ENCODE results near the gene ZDHHC18.

Gene ZDHHC18

GRCh38 chr1:26855636-26856035 lies 29.1 kb downstream of the ZDHHC18 start:
- no peak overlapping the region for H3K27ac ChIP-seq
- no peak for TF ChIP-seq ZFX (IDR thresholded peaks at IDR 0.05; ENCODE audit: borderline replicate concordance)
- no peak for TF ChIP-seq CTCF (IDR thresholded peaks at IDR 0.05)

- no peak overlapping the region for H3K27ac ChIP-seq
- TF ChIP-seq CTCF (IDR thresholded peaks at IDR 0.05) (no peak), ZFX (IDR thresholded peaks at IDR 0.05; ENCODE audit: borderline replicate concordance) (no peak)
Observed at GRCh38 chr1:26856181-26856580, 29.7 kb downstream of the ZDHHC18 start.

GRCh38 chr1:26856604-26857469 lies 30.3 kb downstream of the ZDHHC18 start:
- H3K27ac ChIP-seq: no peak overlapping the region
- TF ChIP-seq ZFX (IDR thresholded peaks at IDR 0.05; ENCODE audit: borderline replicate concordance): no peak
- TF ChIP-seq CTCF (IDR thresholded peaks at IDR 0.05): no peak

GRCh38 chr1:26857473-26858060 lies 31.1 kb downstream of the ZDHHC18 start:
- TF ChIP-seq CTCF (IDR thresholded peaks at IDR 0.05) (no peak), ZFX (IDR thresholded peaks at IDR 0.05; ENCODE audit: borderline replicate concordance) (no peak)
- H3K27ac ChIP-seq: no peak overlapping the region

- no peak overlapping the region for H3K27ac ChIP-seq
- no peak for TF ChIP-seq ZFX (IDR thresholded peaks at IDR 0.05; ENCODE audit: borderline replicate concordance)
- no peak for TF ChIP-seq CTCF (IDR thresholded peaks at IDR 0.05)
Observed at GRCh38 chr1:26858160-26858559, 31.7 kb downstream of the ZDHHC18 start.

GRCh38 chr1:26858891-26859640 lies 32.6 kb downstream of the ZDHHC18 start:
- TF ChIP-seq ZFX (IDR thresholded peaks at IDR 0.05; ENCODE audit: borderline replicate concordance): no peak
- TF ChIP-seq CTCF (IDR thresholded peaks at IDR 0.05): no peak
- H3K27ac ChIP-seq: no peak overlapping the region
